ENCODE measurements around the gene KATNIP.

KATNIP gene

DNA sequence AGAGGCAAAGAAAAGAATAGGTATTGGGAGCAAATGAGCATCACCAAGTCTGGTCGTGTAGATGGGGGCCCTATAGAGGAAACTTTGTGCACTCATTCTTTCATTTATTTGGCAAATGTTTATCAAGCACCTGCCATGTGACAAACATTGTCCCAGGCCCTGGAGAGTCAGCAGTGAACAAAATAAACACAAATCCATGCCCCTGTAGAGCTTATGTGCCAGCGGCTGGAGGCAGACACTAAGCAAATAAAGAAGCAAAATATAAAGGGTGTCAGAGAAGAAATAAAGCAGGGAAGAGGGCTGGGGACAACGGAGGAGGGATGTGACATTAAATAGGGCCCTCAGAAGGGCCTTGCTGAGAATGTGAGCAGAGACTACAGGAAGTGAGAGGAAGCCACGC, 45.5 kb downstream of the KATNIP start:
- no peaks in the 10 kb centered on the region for H3K36me3 ChIP-seq (ENCODE audit: control insufficient read depth, insufficient read depth, low read length)
- no peaks in the 10 kb centered on the region for H3K27me3 ChIP-seq (ENCODE audit: control insufficient read depth, insufficient read depth, low read length)
- H3K4me1 ChIP-seq (ENCODE audit: control insufficient read depth, insufficient read depth, low read length), result peaks cover 4% of the 10 kb centered on the region

DNA sequence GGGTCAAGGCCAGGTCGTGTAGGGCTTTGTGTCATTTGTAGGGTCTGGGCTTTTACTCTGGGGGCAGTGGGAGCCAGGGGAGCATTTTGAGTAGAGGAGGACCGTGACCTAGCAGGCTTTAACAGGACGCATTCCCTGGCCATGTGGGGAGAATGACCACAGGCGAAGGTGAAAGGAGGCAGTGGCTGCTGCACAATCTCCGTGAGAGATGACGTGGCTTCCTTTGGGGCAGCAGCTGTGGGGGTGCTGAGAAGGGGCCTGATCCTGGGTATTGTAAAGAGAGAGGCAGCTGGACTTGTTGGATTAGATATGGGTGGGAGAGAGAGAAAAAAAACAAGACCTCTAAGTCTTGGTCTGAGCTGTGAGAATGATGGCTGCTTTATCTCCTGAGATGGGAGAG, 46.0 kb downstream of the KATNIP start:
- Histone ChIP-seq H3K36me3 (ENCODE audit: control insufficient read depth, insufficient read depth, low read length) (no peaks in the 10 kb centered on the region), H3K27me3 (ENCODE audit: control insufficient read depth, insufficient read depth, low read length) (no peaks in the 10 kb centered on the region), H3K4me3 (ENCODE audit: low read length) (no peak overlapping the region), H3K9me3 (ENCODE audit: control insufficient read depth, low read length) (no peaks in the 10 kb centered on the region), H3K4me1 (ENCODE audit: control insufficient read depth, insufficient read depth, low read length) (peaks cover 4% of the 10 kb centered on the region), H3K9ac (ENCODE audit: low read length) (no peak overlapping the region)

More for the DNA sequence above, 45.5 kb downstream of the KATNIP start:
- H3K9me3 ChIP-seq (ENCODE audit: control insufficient read depth, low read length), result no peaks in the 10 kb centered on the region
- no peak overlapping the region for H3K9ac ChIP-seq (ENCODE audit: low read length)
- no peak overlapping the region for H3K4me3 ChIP-seq (ENCODE audit: low read length)

DNA sequence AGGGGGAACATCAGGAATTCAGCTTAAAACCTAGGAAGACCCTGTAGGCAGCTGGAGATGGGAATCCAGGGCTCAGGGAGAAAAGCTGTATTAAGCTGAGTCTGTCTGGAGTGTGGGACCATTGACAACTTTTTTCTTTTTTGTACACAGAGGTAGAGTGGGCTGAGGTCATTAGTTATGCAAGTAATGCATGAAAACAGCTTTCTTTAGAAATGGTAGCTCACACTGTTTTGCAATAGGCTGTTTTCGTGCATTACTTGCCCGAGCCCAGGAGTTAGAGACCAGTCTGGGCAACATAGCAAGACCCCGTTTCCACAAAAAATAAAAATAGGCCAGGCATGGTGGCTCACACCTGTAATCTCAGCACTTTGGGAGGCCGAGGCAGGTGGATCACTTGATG, 46.5 kb downstream of the KATNIP start:
- Histone ChIP-seq H3K27me3 (ENCODE audit: control insufficient read depth, insufficient read depth, low read length) (no peaks in the 10 kb centered on the region), H3K4me3 (ENCODE audit: low read length) (no peak overlapping the region), H3K9ac (ENCODE audit: low read length) (no peak overlapping the region), H3K4me1 (ENCODE audit: control insufficient read depth, insufficient read depth, low read length) (peaks cover 4% of the 10 kb centered on the region), H3K36me3 (ENCODE audit: control insufficient read depth, insufficient read depth, low read length) (no peaks in the 10 kb centered on the region), H3K9me3 (ENCODE audit: control insufficient read depth, low read length) (no peaks in the 10 kb centered on the region)

DNA sequence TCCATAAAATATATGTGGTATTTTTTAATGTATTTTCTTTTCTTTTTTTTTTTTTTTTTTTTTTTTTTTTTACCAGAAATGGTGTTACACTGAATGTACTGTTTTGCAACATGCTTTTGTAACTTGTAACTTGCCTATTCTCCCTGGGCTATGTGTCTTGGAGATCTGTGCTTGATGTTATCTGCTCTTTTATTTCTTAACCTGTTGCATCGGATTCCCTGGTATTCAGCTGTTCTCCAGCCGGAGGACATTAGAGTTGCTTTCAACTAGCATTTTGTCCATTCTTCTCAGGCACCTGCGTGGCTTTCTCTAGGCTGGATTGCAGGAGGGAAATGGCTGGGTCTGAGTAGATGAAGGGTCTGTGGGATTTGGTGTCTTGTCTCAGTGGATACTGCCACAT, 47.4 kb downstream of the KATNIP start:
- Histone ChIP-seq H3K4me3 (ENCODE audit: low read length) (no peak overlapping the region), H3K27me3 (ENCODE audit: control insufficient read depth, insufficient read depth, low read length) (no peaks in the 10 kb centered on the region), H3K36me3 (ENCODE audit: control insufficient read depth, insufficient read depth, low read length) (no peaks in the 10 kb centered on the region), H3K9me3 (ENCODE audit: control insufficient read depth, low read length) (no peaks in the 10 kb centered on the region), H3K4me1 (ENCODE audit: control insufficient read depth, insufficient read depth, low read length) (peaks cover 4% of the 10 kb centered on the region), H3K9ac (ENCODE audit: low read length) (no peak overlapping the region)

DNA sequence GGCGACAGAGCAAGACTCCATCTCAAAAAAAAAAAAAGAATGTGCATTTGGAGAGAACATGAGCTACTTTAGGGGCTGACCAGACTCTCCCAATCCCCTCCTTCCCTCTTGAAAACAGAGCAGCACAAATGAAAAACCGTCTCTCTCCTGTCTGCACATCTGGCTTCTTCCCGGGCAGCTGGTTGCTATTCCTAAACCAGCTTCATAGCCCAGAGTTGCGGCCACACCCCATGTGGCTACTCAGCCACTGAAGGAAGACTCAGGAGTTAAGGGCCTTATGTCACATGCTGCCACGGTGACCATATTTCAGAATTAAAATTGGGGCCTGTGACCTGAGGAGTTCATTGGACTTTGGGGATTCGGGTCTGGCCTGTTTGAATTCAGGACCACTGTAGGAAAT, 48.3 kb downstream of the KATNIP start:
- no peaks in the 10 kb centered on the region for H3K36me3 ChIP-seq (ENCODE audit: control insufficient read depth, insufficient read depth, low read length)
- H3K4me1 ChIP-seq (ENCODE audit: control insufficient read depth, insufficient read depth, low read length), result peaks cover 4% of the 10 kb centered on the region
- no peaks in the 10 kb centered on the region for H3K27me3 ChIP-seq (ENCODE audit: control insufficient read depth, insufficient read depth, low read length)
- H3K9me3 ChIP-seq (ENCODE audit: control insufficient read depth, low read length), result no peaks in the 10 kb centered on the region
- H3K4me3 ChIP-seq (ENCODE audit: low read length), result no peak overlapping the region
- no peak overlapping the region for H3K9ac ChIP-seq (ENCODE audit: low read length)

DNA sequence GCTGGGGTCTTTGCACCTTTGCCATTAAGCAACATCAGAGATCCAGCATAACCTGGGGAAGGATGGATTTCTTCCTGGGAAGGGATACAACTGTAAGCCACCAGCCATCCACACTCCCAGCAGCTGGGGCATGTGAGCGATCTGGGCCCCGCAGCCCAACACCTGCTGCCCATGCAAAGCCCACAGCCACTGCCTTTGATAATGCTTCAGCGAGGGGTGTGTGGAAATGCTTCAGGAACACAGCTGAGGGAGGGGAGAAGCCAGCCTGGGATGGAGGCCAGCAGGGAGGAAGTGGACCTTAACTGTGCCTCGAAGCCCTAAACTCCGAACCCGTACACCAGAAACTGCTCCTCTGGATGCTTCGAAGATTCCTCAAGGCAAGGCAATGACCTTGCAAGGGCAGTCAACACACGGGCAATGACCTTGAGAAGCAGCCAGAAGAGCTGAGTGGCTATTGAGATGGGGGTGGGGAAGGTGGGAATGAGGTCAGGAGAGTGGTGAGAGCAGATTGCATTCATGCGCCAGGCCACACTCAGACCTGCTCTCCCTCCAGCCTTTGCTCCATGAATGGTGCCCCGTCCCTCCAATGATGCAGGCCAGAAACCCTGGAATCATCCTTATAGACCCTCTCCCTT, 49.1 kb downstream of the KATNIP start:
- no peaks in the 10 kb centered on the region for H3K27me3 ChIP-seq (ENCODE audit: control insufficient read depth, insufficient read depth, low read length)
- H3K4me1 ChIP-seq (ENCODE audit: control insufficient read depth, insufficient read depth, low read length), result peaks cover 4% of the 10 kb centered on the region
- no peaks in the 10 kb centered on the region for H3K9me3 ChIP-seq (ENCODE audit: control insufficient read depth, low read length)
- H3K9ac ChIP-seq (ENCODE audit: low read length), result no peak overlapping the region
- H3K4me3 ChIP-seq (ENCODE audit: low read length), result no peak overlapping the region
- no peaks in the 10 kb centered on the region for H3K36me3 ChIP-seq (ENCODE audit: control insufficient read depth, insufficient read depth, low read length)

DNA sequence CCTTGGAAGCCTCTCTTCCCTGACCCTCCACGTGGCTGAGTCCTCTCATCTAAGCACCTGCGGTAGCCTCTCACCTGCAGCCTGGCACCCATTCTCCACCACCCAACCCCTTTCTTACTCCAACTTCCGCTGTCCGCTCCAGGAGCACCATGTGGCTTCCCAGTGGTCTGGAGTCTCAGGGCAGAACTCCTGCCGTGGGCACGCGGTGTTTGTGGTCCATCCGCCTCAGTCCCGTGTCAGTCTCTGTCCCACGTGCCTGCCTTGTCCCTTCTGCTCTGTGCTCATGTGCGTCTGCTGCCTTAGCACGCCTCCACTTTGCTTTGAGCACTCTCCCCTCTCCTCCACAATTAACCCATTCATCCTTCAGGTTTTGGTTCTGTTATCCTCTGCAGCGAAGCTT, 49.7 kb downstream of the KATNIP start:
- H3K9ac ChIP-seq (ENCODE audit: low read length), result no peak overlapping the region

More for the DNA sequence above, 49.7 kb downstream of the KATNIP start:
- H3K4me3 ChIP-seq (ENCODE audit: low read length), result no peak overlapping the region
- no peaks in the 10 kb centered on the region for H3K9me3 ChIP-seq (ENCODE audit: control insufficient read depth, low read length)
- no peaks in the 10 kb centered on the region for H3K27me3 ChIP-seq (ENCODE audit: control insufficient read depth, insufficient read depth, low read length)
- peaks cover 4% of the 10 kb centered on the region for H3K4me1 ChIP-seq (ENCODE audit: control insufficient read depth, insufficient read depth, low read length)
- no peaks in the 10 kb centered on the region for H3K36me3 ChIP-seq (ENCODE audit: control insufficient read depth, insufficient read depth, low read length)

All from mucosa of stomach (tissue), 1 donor.